Measurements from ENCODE around the gene VGLL4.

DNA sequence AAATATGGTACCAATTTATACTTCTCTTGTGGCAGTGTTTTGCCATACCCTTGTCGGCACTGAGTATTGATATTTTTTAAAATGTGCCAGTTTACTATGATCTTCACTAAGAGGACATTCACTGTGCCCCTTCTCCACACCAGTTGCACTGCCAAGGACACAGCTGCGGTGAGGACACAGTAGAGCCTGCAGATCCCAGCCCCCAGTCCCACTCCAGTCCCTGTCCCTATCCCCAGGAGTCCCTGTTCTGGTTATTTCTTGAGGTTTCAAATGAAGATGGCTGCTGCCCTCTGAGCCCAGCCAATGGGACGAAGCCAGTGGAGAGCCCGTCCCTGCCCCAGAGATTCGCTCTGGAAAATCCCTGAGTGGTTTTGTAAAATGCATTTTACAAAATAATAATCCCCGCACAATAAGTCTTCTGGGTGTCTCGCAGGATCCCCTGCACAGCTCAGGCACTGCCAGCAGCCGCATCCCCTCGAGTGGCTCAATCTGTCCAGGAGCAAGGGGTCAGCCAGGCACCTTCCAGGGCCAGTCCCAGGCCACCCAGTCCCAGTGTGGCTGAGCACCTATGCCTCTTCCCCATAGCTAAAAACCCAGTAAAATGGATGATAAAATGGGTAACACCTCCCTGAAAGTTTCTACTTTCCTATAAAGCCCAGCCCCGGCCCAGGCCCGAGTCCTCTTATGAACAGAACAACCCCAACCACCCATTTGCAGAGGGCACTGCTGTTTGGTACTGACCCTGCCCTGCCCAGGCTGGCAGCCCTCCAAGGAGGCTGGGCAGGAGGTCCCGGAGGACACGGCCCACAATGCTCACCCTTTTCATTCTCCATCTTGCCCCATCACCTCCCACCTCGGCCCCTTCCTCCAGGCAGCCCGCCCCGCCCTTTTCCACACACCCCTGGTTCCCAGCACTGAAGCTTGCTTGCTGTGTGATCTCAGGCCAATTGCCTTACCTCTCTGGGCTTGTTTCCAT is 91.1 kb downstream of the VGLL4 start:
- no peak for TF ChIP-seq EZH2 (IDR thresholded peaks at IDR 0.05; ENCODE audit: borderline replicate concordance, low read depth, low read length, severe bottlenecking)
- TF ChIP-seq, protein P1, sequence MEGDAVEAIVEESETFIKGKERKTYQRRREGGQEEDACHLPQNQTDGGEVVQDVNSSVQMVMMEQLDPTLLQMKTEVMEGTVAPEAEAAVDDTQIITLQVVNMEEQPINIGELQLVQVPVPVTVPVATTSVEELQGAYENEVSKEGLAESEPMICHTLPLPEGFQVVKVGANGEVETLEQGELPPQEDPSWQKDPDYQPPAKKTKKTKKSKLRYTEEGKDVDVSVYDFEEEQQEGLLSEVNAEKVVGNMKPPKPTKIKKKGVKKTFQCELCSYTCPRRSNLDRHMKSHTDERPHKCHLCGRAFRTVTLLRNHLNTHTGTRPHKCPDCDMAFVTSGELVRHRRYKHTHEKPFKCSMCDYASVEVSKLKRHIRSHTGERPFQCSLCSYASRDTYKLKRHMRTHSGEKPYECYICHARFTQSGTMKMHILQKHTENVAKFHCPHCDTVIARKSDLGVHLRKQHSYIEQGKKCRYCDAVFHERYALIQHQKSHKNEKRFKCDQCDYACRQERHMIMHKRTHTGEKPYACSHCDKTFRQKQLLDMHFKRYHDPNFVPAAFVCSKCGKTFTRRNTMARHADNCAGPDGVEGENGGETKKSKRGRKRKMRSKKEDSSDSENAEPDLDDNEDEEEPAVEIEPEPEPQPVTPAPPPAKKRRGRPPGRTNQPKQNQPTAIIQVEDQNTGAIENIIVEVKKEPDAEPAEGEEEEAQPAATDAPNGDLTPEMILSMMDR (IDR thresholded peaks at IDR 0.05; ENCODE audit: borderline replicate concordance, extremely low read depth, low read length, poor library complexity, severe bottlenecking): no peak
